HepG2 (cell line): ENCODE results near the gene PLCL1. TPM values are rescaled to one million over a fixed set of nuclear protein-coding genes. Genes with fewer than 3 reads are reported as not detected.

Experiments used
- ATAC-seq: fragments of 200-7000 bp; cut with Tn5 transposase; 3 replicates; pipeline ENCODE4 v1.9.1; 2020; ENCODE audit warnings: mild to moderate bottlenecking, moderate library complexity
- BruUV-seq: library from RNA; stranded (reverse); fragments of 400-500 nt; replicated peaks from 2 replicates; lab custom pipeline; 2021; lab: Mats Ljungman, UMichigan
- CTCF ChIA-PET: fragments of 300-600 bp; formaldehyde crosslinking; extraction: SDS; loops from one replicate; lab custom pipeline; 2021; ENCODE audit warnings: low total read pairs, inconsistent platforms, low intra/inter-chr PET ratio; lab: Yijun Ruan, JAX
- POLR2A ChIA-PET: fragments of 350-600 bp; sonication (Branson Sonifier 250); formaldehyde crosslinking; loops from one replicate; lab custom pipeline; 2020; ENCODE audit warnings: antibody characterized with exemption, inconsistent platforms; lab: Yijun Ruan, JAX
- DNase-seq: peaks from one replicate; pipeline ENCODE4 v3.0.0-alpha.2; 2015; ENCODE audit warnings: low spot score
- FAIRE-seq: peaks from 3 replicates; lab custom pipeline; 2011; peaks lifted over from hg19 to GRCh38; lab: Jason Lieb, UNC
- H2AFZ ChIP-seq: one replicate; pipeline ENCODE4 v1.6.1; 2011; ENCODE audit warnings: low read length, inconsistent platforms
- H3K27ac ChIP-seq: fragments of 300-600 bp; 3 replicates; pipeline ENCODE4 v1.8.0; 2011; ENCODE audit warnings: mixed run types, mild to moderate bottlenecking, mixed read lengths, low read length, inconsistent platforms; ENCODE audit not compliant: insufficient read depth; ENCODE audit errors: extremely low read length
- H3K27me3 ChIP-seq, 2 experiments: fragments of 200-600 bp in 1 of 2; 2 replicates in 1 of 2; 3 replicates in 1 of 2; pipeline versions ENCODE4 v1.6.0 to v1.8.0; 2011; ENCODE audit warnings: low read length in 2 of 2, mild to moderate bottlenecking in 2 of 2, moderate library complexity in 2 of 2, inconsistent platforms in 1 of 2; ENCODE audit not compliant: insufficient read depth in 2 of 2, control insufficient read depth in 1 of 2
- H3K36me3 ChIP-seq, 2 experiments: fragments of 200-600 bp in 1 of 2; replicated peaks in 1 of 2; 2 replicates in 1 of 2; 3 replicates in 1 of 2; pipeline versions ENCODE4 v1.5.1 to v1.8.0; 2011; ENCODE audit warnings: low read length in 2 of 2, inconsistent platforms in 1 of 2; ENCODE audit not compliant: insufficient read depth in 2 of 2, control insufficient read depth in 1 of 2
- H3K4me1 ChIP-seq: 2 replicates; pipeline ENCODE4 v1.5.1; 2012; ENCODE audit warnings: low read length, inconsistent platforms; ENCODE audit not compliant: insufficient read depth
- H3K4me2 ChIP-seq: 2 replicates; pipeline ENCODE4 v1.6.0; 2011; ENCODE audit warnings: low read depth, low read length, inconsistent platforms
- H3K4me3 ChIP-seq, 3 experiments: fragments of 200-600 bp in 1 of 3; sonication (generic), shearing (Covaris generic) in 1 of 3; replicated peaks in 1 of 3; 2 replicates each; pipeline ENCODE4 v1.5.1; 2011 to 2016; ENCODE audit warnings: low read length in 3 of 3, inconsistent platforms in 2 of 3, low read depth in 2 of 3, mild to moderate bottlenecking in 2 of 3, control low read depth in 1 of 3, mixed read lengths in 1 of 3; ENCODE audit not compliant: insufficient read depth in 1 of 3
- H3K79me2 ChIP-seq: one replicate; pipeline ENCODE4 v1.6.1; 2011; ENCODE audit warnings: low read length, inconsistent platforms; ENCODE audit not compliant: insufficient read depth
- H3K9ac ChIP-seq: 2 replicates; pipeline ENCODE4 v1.6.0; 2011; ENCODE audit warnings: mild to moderate bottlenecking, low read depth, low read length, inconsistent platforms; ENCODE audit not compliant: insufficient read depth
- H3K9me3 ChIP-seq: 2 replicates; pipeline ENCODE4 v1.5.1; 2012; ENCODE audit warnings: mild to moderate bottlenecking, low read length
- H4K20me1 ChIP-seq: 2 replicates; pipeline ENCODE4 v1.6.0; 2011; ENCODE audit warnings: inconsistent platforms, mild to moderate bottlenecking, low read length, moderate library complexity; ENCODE audit not compliant: insufficient read depth
- CENPX ChIP-seq: sonication (generic); formaldehyde crosslinking; IDR thresholded peaks from 2 replicates; pipeline ENCODE4 v1.9.0; 2021; ENCODE audit warnings: mild to moderate bottlenecking, missing genetic modification reagents, moderate library complexity
- FOXO1 ChIP-seq: sonication (generic); formaldehyde crosslinking; IDR thresholded peaks from 2 replicates; pipeline ENCODE4 v1.4.0; 2020; ENCODE audit warnings: missing genetic modification reagents
- MTF2 ChIP-seq: sonication (generic); formaldehyde crosslinking; IDR thresholded peaks from 2 replicates; pipeline ENCODE4 v1.5.0; 2020; ENCODE audit warnings: missing genetic modification reagents, borderline replicate concordance
- NKX3-1 ChIP-seq: sonication (generic); formaldehyde crosslinking; IDR thresholded peaks from 2 replicates; pipeline ENCODE4 v1.5.0; 2020; ENCODE audit warnings: missing genetic modification reagents
- SMAD9 ChIP-seq: sonication (generic); formaldehyde crosslinking; IDR thresholded peaks from 2 replicates; pipeline ENCODE4 v1.5.1; 2020; ENCODE audit warnings: mild to moderate bottlenecking, missing genetic modification reagents
- WGBS: methylation state at CpG from one replicate; pipeline ENCODE4 v1.1.6; 2017; ENCODE audit warnings: low lambda C conversion rate; 5-methylcytosine and 5-hydroxymethylcytosine counted together
- in situ Hi-C: cut with HindIII; loops from 2 replicates; pipeline ENCODE4 v1.10.0; 2017; ENCODE audit warnings: low pct_unique_long_range_greater_than_20kb; ENCODE audit not compliant: extremely low pct_ligation_motif_present
- intact Hi-C: fragments of 100-400 bp; cut with micrococcal nuclease; formaldehyde crosslinking; loops from one replicate; pipeline ENCODE4 v1.10.0; 2022; ENCODE audit not compliant: unreplicated experiment
- polyA plus RNA-seq, 8 experiments: library from polyadenylated mRNA; depleted of rRNA in 3 of 8; stranded (reverse) in 7 of 8; unstranded in 1 of 8; fragments of >200 nt; fragmentation: Illumina TruSeq in 4 of 8; extraction: Trizol in 4 of 8; gene quantifications; 2 replicates each; pipeline versions ENCODE4 v1.2.1 to v1.2.3, GENCODE V29; 2011 to 2016; ENCODE audit warnings: low read depth in 4 of 8, missing spikeins in 1 of 8, mixed read lengths in 1 of 8; ENCODE audit not compliant: insufficient read depth in 1 of 8
- total RNA-seq, 5 experiments: library from RNA; depleted of rRNA; stranded (reverse); fragments of >200 nt; fragmentation: Illumina TruSeq; extraction: Trizol; gene quantifications; 2 replicates each; pipeline ENCODE4 v1.2.3, GENCODE V29; 2016; ENCODE audit warnings: low read depth in 1 of 5
- TF ChIP-seq, protein P1 (sequence below): IDR thresholded peaks from 2 replicates; pipeline ENCODE4 v1.6.1; 2016; ENCODE audit warnings: low read depth, missing genetic modification reagents, missing compliant biosample characterization
- TF ChIP-seq, protein P2 (sequence below): sonication (generic); formaldehyde crosslinking; IDR thresholded peaks from 2 replicates; pipeline ENCODE4 v1.5.0; 2020; ENCODE audit warnings: missing genetic modification reagents
- TF ChIP-seq, protein P3 (sequence below): sonication (generic); formaldehyde crosslinking; IDR thresholded peaks from 2 replicates; pipeline ENCODE4 v1.4.0; 2020; ENCODE audit warnings: missing genetic modification reagents, borderline replicate concordance
- TF ChIP-seq, protein P4 (sequence below): sonication (generic); formaldehyde crosslinking; IDR thresholded peaks from 2 replicates; pipeline ENCODE4 v1.8.0; 2022; ENCODE audit warnings: missing genetic modification reagents, mild to moderate bottlenecking, moderate library complexity, borderline replicate concordance
- TF ChIP-seq, protein P5 (sequence below): sonication (generic); formaldehyde crosslinking; IDR thresholded peaks from 2 replicates; pipeline ENCODE4 v1.5.0; 2020; ENCODE audit warnings: mild to moderate bottlenecking, missing genetic modification reagents

The PLCL1 gene
- total and polyA plus RNA-seq, 2 of the 13 experiments (the other 11 are each of a cell fraction or from before 2014, with no cell fraction given), result not detected

DNA sequence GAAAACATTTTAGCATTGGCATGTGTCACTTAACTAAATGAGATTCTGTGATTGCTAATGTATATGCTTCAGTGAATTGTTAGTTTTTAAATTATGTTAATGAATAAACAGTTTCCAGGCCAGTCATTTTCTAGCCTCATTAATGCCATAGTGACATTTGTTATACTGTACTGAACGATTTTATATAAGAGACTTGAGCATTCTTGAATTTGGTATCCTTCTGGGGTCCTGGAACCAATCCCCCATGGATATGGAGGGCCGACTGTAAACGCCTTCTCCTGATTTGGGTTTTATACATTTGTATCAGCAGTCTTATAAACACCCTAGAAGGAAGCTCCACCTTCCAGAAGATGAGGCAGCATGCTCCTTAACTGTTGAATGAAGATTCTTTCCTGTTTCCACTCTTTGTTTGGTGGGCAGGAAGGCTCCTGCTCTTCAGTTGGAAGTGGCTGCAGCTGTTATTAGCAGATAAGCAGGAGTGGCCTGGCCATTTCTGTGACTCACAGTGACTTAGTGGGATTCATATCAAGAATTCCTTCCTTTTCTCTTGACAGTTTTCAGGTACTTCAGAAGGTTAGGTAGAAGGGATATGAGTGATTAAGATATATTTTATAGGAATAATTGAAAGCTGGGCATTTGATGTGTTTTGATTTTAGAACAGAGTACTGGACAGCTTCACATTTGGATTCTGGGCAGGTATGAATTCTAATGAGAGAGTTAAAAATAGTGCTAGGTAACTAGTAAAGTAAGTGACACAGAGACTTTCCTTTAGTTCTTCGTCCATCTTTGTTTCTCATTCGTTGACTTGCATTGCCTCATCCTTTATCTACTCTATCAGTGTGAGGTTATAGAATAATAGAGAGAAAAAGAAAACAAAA, 124.9 kb downstream of the PLCL1 start:
- Histone ChIP-seq H3K27ac (no peak overlapping the region), H3K36me3 (no peaks in the 10 kb centered on the region), H4K20me1 (no peaks in the 10 kb centered on the region), H3K27me3 (no peaks in the 10 kb centered on the region), H3K79me2 (no peaks in the 10 kb centered on the region), H3K4me3 (no peak overlapping the region), H3K9ac (no peak overlapping the region), H3K9me3 (no peaks in the 10 kb centered on the region), H3K4me2 (no peak overlapping the region), H3K4me1 (no peaks in the 10 kb centered on the region), H2AFZ (no peak overlapping the region)
- CTCF ChIA-PET, result no interaction called here
- TF ChIP-seq CENPX (no peak), SMAD9 (no peak), MTF2 (no peak), FOXO1 (CRISPR knock-in tag) (no peak), NKX3-1 (CRISPR knock-in tag) (no peak)
- TF ChIP-seq, protein P1, sequence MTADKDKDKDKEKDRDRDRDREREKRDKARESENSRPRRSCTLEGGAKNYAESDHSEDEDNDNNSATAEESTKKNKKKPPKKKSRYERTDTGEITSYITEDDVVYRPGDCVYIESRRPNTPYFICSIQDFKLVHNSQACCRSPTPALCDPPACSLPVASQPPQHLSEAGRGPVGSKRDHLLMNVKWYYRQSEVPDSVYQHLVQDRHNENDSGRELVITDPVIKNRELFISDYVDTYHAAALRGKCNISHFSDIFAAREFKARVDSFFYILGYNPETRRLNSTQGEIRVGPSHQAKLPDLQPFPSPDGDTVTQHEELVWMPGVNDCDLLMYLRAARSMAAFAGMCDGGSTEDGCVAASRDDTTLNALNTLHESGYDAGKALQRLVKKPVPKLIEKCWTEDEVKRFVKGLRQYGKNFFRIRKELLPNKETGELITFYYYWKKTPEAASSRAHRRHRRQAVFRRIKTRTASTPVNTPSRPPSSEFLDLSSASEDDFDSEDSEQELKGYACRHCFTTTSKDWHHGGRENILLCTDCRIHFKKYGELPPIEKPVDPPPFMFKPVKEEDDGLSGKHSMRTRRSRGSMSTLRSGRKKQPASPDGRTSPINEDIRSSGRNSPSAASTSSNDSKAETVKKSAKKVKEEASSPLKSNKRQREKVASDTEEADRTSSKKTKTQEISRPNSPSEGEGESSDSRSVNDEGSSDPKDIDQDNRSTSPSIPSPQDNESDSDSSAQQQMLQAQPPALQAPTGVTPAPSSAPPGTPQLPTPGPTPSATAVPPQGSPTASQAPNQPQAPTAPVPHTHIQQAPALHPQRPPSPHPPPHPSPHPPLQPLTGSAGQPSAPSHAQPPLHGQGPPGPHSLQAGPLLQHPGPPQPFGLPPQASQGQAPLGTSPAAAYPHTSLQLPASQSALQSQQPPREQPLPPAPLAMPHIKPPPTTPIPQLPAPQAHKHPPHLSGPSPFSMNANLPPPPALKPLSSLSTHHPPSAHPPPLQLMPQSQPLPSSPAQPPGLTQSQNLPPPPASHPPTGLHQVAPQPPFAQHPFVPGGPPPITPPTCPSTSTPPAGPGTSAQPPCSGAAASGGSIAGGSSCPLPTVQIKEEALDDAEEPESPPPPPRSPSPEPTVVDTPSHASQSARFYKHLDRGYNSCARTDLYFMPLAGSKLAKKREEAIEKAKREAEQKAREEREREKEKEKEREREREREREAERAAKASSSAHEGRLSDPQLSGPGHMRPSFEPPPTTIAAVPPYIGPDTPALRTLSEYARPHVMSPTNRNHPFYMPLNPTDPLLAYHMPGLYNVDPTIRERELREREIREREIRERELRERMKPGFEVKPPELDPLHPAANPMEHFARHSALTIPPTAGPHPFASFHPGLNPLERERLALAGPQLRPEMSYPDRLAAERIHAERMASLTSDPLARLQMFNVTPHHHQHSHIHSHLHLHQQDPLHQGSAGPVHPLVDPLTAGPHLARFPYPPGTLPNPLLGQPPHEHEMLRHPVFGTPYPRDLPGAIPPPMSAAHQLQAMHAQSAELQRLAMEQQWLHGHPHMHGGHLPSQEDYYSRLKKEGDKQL (CRISPR knock-in tag), result no peak
- TF ChIP-seq, protein P2, sequence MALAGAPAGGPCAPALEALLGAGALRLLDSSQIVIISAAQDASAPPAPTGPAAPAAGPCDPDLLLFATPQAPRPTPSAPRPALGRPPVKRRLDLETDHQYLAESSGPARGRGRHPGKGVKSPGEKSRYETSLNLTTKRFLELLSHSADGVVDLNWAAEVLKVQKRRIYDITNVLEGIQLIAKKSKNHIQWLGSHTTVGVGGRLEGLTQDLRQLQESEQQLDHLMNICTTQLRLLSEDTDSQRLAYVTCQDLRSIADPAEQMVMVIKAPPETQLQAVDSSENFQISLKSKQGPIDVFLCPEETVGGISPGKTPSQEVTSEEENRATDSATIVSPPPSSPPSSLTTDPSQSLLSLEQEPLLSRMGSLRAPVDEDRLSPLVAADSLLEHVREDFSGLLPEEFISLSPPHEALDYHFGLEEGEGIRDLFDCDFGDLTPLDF, result no peak
- TF ChIP-seq, protein P3, sequence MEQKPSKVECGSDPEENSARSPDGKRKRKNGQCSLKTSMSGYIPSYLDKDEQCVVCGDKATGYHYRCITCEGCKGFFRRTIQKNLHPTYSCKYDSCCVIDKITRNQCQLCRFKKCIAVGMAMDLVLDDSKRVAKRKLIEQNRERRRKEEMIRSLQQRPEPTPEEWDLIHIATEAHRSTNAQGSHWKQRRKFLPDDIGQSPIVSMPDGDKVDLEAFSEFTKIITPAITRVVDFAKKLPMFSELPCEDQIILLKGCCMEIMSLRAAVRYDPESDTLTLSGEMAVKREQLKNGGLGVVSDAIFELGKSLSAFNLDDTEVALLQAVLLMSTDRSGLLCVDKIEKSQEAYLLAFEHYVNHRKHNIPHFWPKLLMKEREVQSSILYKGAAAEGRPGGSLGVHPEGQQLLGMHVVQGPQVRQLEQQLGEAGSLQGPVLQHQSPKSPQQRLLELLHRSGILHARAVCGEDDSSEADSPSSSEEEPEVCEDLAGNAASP (CRISPR knock-in tag), result no peak
- TF ChIP-seq, protein P4, sequence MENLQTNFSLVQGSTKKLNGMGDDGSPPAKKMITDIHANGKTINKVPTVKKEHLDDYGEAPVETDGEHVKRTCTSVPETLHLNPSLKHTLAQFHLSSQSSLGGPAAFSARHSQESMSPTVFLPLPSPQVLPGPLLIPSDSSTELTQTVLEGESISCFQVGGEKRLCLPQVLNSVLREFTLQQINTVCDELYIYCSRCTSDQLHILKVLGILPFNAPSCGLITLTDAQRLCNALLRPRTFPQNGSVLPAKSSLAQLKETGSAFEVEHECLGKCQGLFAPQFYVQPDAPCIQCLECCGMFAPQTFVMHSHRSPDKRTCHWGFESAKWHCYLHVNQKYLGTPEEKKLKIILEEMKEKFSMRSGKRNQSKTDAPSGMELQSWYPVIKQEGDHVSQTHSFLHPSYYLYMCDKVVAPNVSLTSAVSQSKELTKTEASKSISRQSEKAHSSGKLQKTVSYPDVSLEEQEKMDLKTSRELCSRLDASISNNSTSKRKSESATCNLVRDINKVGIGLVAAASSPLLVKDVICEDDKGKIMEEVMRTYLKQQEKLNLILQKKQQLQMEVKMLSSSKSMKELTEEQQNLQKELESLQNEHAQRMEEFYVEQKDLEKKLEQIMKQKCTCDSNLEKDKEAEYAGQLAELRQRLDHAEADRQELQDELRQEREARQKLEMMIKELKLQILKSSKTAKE (CRISPR knock-in tag), result no peak
- TF ChIP-seq, protein P5, sequence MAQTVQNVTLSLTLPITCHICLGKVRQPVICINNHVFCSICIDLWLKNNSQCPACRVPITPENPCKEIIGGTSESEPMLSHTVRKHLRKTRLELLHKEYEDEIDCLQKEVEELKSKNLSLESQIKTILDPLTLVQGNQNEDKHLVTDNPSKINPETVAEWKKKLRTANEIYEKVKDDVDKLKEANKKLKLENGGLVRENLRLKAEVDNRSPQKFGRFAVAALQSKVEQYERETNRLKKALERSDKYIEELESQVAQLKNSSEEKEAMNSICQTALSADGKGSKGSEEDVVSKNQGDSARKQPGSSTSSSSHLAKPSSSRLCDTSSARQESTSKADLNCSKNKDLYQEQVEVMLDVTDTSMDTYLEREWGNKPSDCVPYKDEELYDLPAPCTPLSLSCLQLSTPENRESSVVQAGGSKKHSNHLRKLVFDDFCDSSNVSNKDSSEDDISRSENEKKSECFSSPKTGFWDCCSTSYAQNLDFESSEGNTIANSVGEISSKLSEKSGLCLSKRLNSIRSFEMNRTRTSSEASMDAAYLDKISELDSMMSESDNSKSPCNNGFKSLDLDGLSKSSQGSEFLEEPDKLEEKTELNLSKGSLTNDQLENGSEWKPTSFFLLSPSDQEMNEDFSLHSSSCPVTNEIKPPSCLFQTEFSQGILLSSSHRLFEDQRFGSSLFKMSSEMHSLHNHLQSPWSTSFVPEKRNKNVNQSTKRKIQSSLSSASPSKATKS (CRISPR knock-in tag), result no peak
- BruUV-seq, result no TSS peak
- no peak for FAIRE-seq
- under 1% methylated on average over 5 of the region's 5 CpGs for WGBS
- in situ Hi-C loops, result no loop called here
- POLR2A ChIA-PET, result no interaction called here
- DNase-seq, result no peak
- no peak for ATAC-seq
- intact Hi-C loops, result no loop called here
